Measurements from ENCODE around the gene UFSP1. TPM values are rescaled to one million over a fixed set of nuclear protein-coding genes. Genes with fewer than 3 reads are reported as not detected.

Gene UFSP1
- total RNA-seq, 2 experiments from 2014 or later = 1.5 to 2.0 TPM

DNA sequence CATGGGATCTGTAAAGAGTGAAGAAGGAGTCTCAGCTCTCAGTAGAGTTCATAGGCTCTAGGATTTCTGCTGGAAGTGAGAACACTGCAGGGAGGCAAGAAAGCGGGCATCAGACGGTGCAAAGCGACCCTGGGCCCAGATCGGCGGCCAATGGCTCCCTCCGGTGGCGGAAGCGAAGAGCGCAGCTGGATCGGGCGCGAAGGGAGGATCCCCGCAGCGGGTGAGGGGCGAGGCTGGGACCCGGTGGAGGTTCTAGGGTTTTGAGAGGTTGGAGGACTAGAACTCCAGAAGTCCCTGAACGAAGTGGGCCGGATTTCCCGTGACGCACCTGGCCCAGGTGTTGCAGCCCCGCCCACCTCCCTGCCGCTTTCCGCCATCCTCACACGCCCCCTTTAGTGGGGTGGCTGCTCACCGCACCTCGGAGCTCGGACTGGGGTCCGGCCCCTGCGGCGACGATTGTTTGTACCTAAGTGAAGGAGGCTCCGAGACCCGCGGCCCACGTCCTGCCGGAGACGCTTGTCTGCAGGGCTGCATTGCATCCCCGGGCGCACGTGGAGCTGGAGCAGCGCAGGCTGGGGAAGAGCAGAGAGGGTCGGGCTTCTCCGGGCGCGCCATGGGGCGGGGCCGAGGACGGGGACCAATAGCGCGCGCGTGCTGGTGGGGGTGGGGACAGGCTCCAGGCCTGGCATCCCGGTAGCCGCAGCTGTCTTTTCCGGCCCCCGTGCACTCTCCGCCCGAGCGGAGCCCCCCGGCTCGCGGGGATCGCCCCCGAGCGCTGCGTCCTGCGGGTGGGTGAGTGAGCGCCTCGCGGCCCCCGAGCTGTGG is 37.3 kb downstream of the UFSP1 start, which contains the start of gene SLC12A9:
SLC12A9 (plus strand) TSS at position 666 of the 825 bp plus-strand sequence. CDS start 1,485 bp downstream, outside the sequence.
- H3K27me3 Mint-ChIP-seq = no peaks in the 10 kb centered on the region
- no peaks in the 10 kb centered on the region for H3K9me3 Mint-ChIP-seq
- H3K4me1 Mint-ChIP-seq (ENCODE audit: low read depth) = peaks cover 13% of the 10 kb centered on the region
- H3K27ac Mint-ChIP-seq = peak within 1 kb of the TSS; percentile 81
- peaks cover 9% of the 10 kb centered on the region for H3K36me3 Mint-ChIP-seq
- CTCF ChIA-PET = interaction anchor here (0.7 to 6.4 kb wide), 34 partner anchors 10 to 383 kb away, joined by 3 to 177 read pairs (median 6); partner anchors contain the start of genes EPHB4, GIGYF1, MOSPD3 and POP7
- peak within 1 kb of the TSS; percentile 92 for H3K4me3 Mint-ChIP-seq
- intact Hi-C loops (cut with micrococcal nuclease) = loop anchor here (1.0 to 10.0 kb wide), 6 partner anchors 23 to 377 kb away; partner anchors contain the start of genes SRRT and TSC22D4
- POLR2A ChIA-PET = interaction anchor here (0.6 to 1.9 kb wide), 7 partner anchors 10 to 424 kb away, joined by 3 to 14 read pairs (median 3); partner anchors contain the start of genes POP7, SRRT and ZCWPW1
- DNase-seq = peak; percentile 92

GRCh38 chr7:100847360-100847759 is 42.2 kb downstream of the UFSP1 start:
- ChIA-PET POLR2A (no interaction called here), CTCF (no interaction called here)
- Mint-ChIP-seq H3K9me3 (no peaks in the 10 kb centered on the region), H3K27me3 (no peaks in the 10 kb centered on the region), H3K36me3 (no peaks in the 10 kb centered on the region), H3K27ac (no peak overlapping the region), H3K4me1 (ENCODE audit: low read depth) (peaks cover 4% of the 10 kb centered on the region), H3K4me3 (no peak overlapping the region)
- DNase-seq = no peak
- intact Hi-C loops (cut with micrococcal nuclease) = no loop called here

GRCh38 chr7:100840470-100841100 is 48.9 kb downstream of the UFSP1 start:
- Mint-ChIP-seq H3K4me1 (ENCODE audit: low read depth) (peaks cover 10% of the 10 kb centered on the region), H3K27me3 (no peaks in the 10 kb centered on the region), H3K36me3 (no peaks in the 10 kb centered on the region), H3K9me3 (no peaks in the 10 kb centered on the region), H3K27ac (no peak overlapping the region), H3K4me3 (no peak overlapping the region)
- POLR2A ChIA-PET = no interaction called here
- CTCF ChIA-PET = no interaction called here
- intact Hi-C loops (cut with micrococcal nuclease) = no loop called here
- DNase-seq = no peak

DNA sequence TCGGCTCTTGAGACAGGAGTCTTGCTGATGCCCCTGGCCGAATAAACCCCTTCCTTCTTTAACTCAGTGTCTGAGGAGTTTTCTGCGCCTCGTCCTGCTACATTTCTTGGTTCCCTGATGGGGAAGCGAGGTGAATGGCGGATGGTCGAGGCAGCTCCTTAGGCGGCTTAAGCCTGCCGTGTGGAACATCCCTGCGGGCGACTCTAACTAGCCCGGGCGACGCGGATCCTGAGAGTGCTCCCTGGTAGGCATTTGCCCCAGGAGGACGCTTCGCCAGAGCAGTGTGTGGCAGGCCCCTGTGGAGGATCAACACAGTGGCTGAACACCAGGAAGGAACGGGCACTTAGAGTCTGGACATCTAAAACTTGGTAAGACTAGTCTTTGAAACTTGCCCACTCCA is 50.2 kb downstream of the UFSP1 start:
- Mint-ChIP-seq H3K4me1 (ENCODE audit: low read depth) (peaks cover 10% of the 10 kb centered on the region), H3K27ac (no peak overlapping the region), H3K27me3 (no peaks in the 10 kb centered on the region), H3K9me3 (no peaks in the 10 kb centered on the region), H3K4me3 (no peak overlapping the region), H3K36me3 (no peaks in the 10 kb centered on the region)
- DNase-seq = no peak
- CTCF ChIA-PET = no interaction called here
- intact Hi-C loops (cut with micrococcal nuclease) = loop anchor here (5.0 kb wide), 1 partner anchor 37 kb away; no protein-coding TSS in a partner anchor
- POLR2A ChIA-PET = no interaction called here

Small RNA genes lying within 50 kb of the gene (microRNA-seq; reads per million reads assigned to microRNA genes)
- not detected for gene MIR6875 (ENCODE audit: borderline microRNAs expressed, borderline number of aligned reads, borderline replicate concordance)

Other genes starting within 250 kb of the UFSP1 start
- 1 to 10 TPM; 8.7 to 9.9 TPM for gene TFR2, start 248.2 kb downstream of the UFSP1 start, total RNA-seq
- not detected for gene ACTL6B, start 233.3 kb downstream of the UFSP1 start, total RNA-seq
- 100 to 1,000 TPM; 228 to 231 TPM for gene GNB2, start 216.0 kb downstream of the UFSP1 start, total RNA-seq
- gene GIGYF1, start 195.5 kb downstream of the UFSP1 start, total RNA-seq = 10 to 100 TPM; 40.2 to 40.5 TPM
- gene POP7, start 183.6 kb downstream of the UFSP1 start, total RNA-seq = 10 to 100 TPM; 38.7 to 42.2 TPM
- not detected for gene EPO, start 169.2 kb downstream of the UFSP1 start, total RNA-seq
- not detected for gene ZAN, start 156.1 kb downstream of the UFSP1 start, total RNA-seq
- 1 to 10 TPM; 2.8 to 3.6 TPM for gene EPHB4, start 62.2 kb downstream of the UFSP1 start, total RNA-seq
- gene SLC12A9, start 37.0 kb downstream of the UFSP1 start, total RNA-seq = 10 to 100 TPM; 17.8 to 18.5 TPM
- gene TRIP6, start 22.3 kb downstream of the UFSP1 start, total RNA-seq = 10 to 100 TPM; 25.8 to 25.9 TPM
- 100 to 1,000 TPM; 209 to 223 TPM for gene SRRT, start 14.6 kb downstream of the UFSP1 start, total RNA-seq
- not detected for gene ACHE, start 6.2 kb upstream of the UFSP1 start, total RNA-seq
- gene MUC3A, start 59.8 kb upstream of the UFSP1 start, total RNA-seq = under 1 TPM in 1 of 2 experiments, not detected in 1; 0.29 TPM
- gene MUC12, start 79.8 kb upstream of the UFSP1 start, total RNA-seq = 1 to 10 TPM in 1 of 2 experiments, under 1 TPM in 1; 0.48 to 1.0 TPM
- gene MUC17, start 130.4 kb upstream of the UFSP1 start, total RNA-seq = not detected
- gene TRIM56, start 195.8 kb upstream of the UFSP1 start, total RNA-seq = 10 to 100 TPM; 42.3 to 44.5 TPM
- under 1 TPM in 1 of 2 experiments, not detected in 1; 0.12 TPM for gene SERPINE1, start 237.4 kb upstream of the UFSP1 start, total RNA-seq

Measured in activated CD4-positive, alpha-beta memory T cell treated with anti-CD3 and anti-CD28 coated beads for 36 hours (primary cell).